ENCODE measurements around the gene RYR3.

The RYR3 gene

GRCh38 chr15:33773969-33774368 lies 463.2 kb downstream of the RYR3 start:
- H3K4me3 ChIP-seq (ENCODE audit: low read depth, low read length) = no peak overlapping the region
- CTCF ChIA-PET = no interaction called here
- no peak overlapping the region for H3K27ac ChIP-seq (ENCODE audit: extremely low read depth, low read depth, low read length)

DNA sequence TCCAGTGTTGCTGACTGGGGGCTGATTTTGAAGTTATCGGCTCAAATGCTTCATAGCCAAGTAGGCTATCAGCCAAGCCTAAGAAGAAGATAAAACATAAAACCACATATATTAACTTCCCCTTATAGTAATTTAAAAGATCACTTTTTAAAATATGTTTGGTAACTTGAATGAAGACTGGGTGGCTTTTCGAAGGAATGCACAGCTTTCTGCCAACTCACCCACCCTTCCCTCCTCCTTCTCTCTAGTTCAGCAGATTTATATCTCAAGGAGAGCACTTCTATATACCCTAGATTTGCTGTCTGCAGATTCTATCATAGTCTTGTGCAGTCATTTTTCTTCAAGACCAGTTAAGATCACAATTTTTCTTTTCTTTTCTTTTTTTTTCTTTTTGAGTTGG lies 468.1 kb downstream of the RYR3 start:
- POLR2A ChIA-PET = interaction anchor here (0.7 kb wide), 1 partner anchor 45 kb away, joined by 5 read pairs; no protein-coding TSS in a partner anchor
- H3K27ac ChIP-seq (ENCODE audit: extremely low read depth, low read depth, low read length) = no peak overlapping the region
- no peak for TF ChIP-seq ZNF354C (tag by site-specific recombination; IDR thresholded peaks at IDR 0.05; ENCODE audit: borderline replicate concordance, low read depth)
- TF ChIP-seq, protein P1, sequence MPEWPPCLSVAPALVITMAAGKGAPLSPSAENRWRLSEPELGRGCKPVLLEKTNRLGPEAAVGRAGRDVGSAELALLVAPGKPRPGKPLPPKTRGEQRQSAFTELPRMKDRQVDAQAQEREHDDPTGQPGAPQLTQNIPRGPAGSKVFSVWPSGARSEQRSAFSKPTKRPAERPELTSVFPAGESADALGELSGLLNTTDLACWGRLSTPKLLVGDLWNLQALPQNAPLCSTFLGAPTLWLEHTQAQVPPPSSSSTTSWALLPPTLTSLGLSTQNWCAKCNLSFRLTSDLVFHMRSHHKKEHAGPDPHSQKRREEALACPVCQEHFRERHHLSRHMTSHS (tag by site-specific recombination; IDR thresholded peaks at IDR 0.05) = no peak
- TF ChIP-seq ZNF221 (tag by site-specific recombination; IDR thresholded peaks at IDR 0.05; ENCODE audit: borderline replicate concordance) = no peak
- no peak for TF ChIP-seq ZNF280D (tag by site-specific recombination; IDR thresholded peaks at IDR 0.05)
- no peak for TF ChIP-seq ZNF394 (tag by site-specific recombination; IDR thresholded peaks at IDR 0.05; ENCODE audit: borderline replicate concordance)
- no peak for TF ChIP-seq ZNF768 (tag by site-specific recombination; IDR thresholded peaks at IDR 0.05)
- TF ChIP-seq SCRT1 (tag by site-specific recombination; IDR thresholded peaks at IDR 0.05; ENCODE audit: borderline replicate concordance) = no peak
- TF ChIP-seq ZNF785 (tag by site-specific recombination; IDR thresholded peaks at IDR 0.05) = no peak
- no peak for TF ChIP-seq ZNF660 (tag by site-specific recombination; IDR thresholded peaks at IDR 0.05)
- no peak for TF ChIP-seq ZNF830 (tag by site-specific recombination; IDR thresholded peaks at IDR 0.05; ENCODE audit: low read depth)
- TF ChIP-seq ZNF677 (tag by site-specific recombination; IDR thresholded peaks at IDR 0.05) = no peak
- TF ChIP-seq ZXDB (tag by site-specific recombination; IDR thresholded peaks at IDR 0.05) = no peak
- TF ChIP-seq, protein P2, sequence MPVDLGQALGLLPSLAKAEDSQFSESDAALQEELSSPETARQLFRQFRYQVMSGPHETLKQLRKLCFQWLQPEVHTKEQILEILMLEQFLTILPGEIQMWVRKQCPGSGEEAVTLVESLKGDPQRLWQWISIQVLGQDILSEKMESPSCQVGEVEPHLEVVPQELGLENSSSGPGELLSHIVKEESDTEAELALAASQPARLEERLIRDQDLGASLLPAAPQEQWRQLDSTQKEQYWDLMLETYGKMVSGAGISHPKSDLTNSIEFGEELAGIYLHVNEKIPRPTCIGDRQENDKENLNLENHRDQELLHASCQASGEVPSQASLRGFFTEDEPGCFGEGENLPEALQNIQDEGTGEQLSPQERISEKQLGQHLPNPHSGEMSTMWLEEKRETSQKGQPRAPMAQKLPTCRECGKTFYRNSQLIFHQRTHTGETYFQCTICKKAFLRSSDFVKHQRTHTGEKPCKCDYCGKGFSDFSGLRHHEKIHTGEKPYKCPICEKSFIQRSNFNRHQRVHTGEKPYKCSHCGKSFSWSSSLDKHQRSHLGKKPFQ (tag by site-specific recombination; IDR thresholded peaks at IDR 0.05) = no peak
- no peak for TF ChIP-seq ZNF76 (tag by site-specific recombination; IDR thresholded peaks at IDR 0.05; ENCODE audit: borderline replicate concordance, low read depth)
- TF ChIP-seq ZBTB6 (tag by site-specific recombination; IDR thresholded peaks at IDR 0.05) = no peak
- TF ChIP-seq, protein P3, sequence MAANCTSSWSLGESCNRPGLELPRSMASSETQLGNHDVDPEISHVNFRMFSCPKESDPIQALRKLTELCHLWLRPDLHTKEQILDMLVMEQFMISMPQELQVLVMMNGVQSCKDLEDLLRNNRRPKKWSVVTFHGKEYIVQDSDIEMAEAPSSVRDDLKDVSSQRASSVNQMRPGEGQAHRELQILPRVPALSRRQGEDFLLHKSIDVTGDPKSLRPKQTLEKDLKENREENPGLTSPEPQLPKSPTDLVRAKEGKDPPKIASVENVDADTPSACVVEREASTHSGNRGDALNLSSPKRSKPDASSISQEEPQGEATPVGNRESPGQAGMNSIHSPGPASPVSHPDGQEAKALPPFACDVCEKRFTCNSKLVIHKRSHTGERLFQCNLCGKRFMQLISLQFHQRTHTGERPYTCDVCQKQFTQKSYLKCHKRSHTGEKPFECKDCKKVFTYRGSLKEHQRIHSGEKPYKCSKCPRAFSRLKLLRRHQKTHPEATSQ (tag by site-specific recombination; IDR thresholded peaks at IDR 0.05) = no peak
- H3K4me3 ChIP-seq (ENCODE audit: low read depth, low read length) = no peak overlapping the region
- no peaks in the 10 kb centered on the region for H3K36me3 ChIP-seq (ENCODE audit: control insufficient read depth in 2 of 2, insufficient read depth in 1 of 2, low read length in 2 of 2)
- CTCF ChIA-PET = no interaction called here
- no peaks in the 10 kb centered on the region for H3K9me3 ChIP-seq (ENCODE audit: control insufficient read depth, insufficient read depth, low read depth, low read length)
- H3K4me1 ChIP-seq (ENCODE audit: control insufficient read depth, insufficient read depth, low read length) = no peaks in the 10 kb centered on the region

More at GRCh38 chr15:33773969-33774368, 463.2 kb downstream of the RYR3 start:
- H3K4me1 ChIP-seq (ENCODE audit: control insufficient read depth, insufficient read depth, low read length) = no peaks in the 10 kb centered on the region
- no peaks in the 10 kb centered on the region for H3K36me3 ChIP-seq (ENCODE audit: control insufficient read depth in 2 of 2, insufficient read depth in 1 of 2, low read length in 2 of 2)
- no peaks in the 10 kb centered on the region for H3K9me3 ChIP-seq (ENCODE audit: control insufficient read depth, insufficient read depth, low read depth, low read length)
- TF ChIP-seq, protein P4, sequence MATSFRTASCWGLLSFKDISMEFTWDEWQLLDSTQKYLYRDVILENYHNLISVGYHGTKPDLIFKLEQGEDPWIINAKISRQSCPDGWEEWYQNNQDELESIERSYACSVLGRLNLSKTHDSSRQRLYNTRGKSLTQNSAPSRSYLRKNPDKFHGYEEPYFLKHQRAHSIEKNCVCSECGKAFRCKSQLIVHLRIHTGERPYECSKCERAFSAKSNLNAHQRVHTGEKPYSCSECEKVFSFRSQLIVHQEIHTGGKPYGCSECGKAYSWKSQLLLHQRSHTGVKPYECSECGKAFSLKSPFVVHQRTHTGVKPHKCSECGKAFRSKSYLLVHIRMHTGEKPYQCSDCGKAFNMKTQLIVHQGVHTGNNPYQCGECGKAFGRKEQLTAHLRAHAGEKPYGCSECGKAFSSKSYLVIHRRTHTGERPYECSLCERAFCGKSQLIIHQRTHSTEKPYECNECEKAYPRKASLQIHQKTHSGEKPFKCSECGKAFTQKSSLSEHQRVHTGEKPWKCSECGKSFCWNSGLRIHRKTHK (tag by site-specific recombination; IDR thresholded peaks at IDR 0.05) = no peak
- TF ChIP-seq ZNF112 (tag by site-specific recombination; IDR thresholded peaks at IDR 0.05) (no peak), ZNF521 (tag by site-specific recombination; IDR thresholded peaks at IDR 0.05) (no peak), RBAK (tag by site-specific recombination; IDR thresholded peaks at IDR 0.05) (no peak), ZNF549 (tag by site-specific recombination; IDR thresholded peaks at IDR 0.05) (no peak), ZNF19 (tag by site-specific recombination; IDR thresholded peaks at IDR 0.05; ENCODE audit: low read depth) (no peak), ZNF623 (tag by site-specific recombination; IDR thresholded peaks at IDR 0.05) (no peak), ZNF354C (tag by site-specific recombination; IDR thresholded peaks at IDR 0.05; ENCODE audit: borderline replicate concordance, low read depth) (no peak), ZEB2 (tag by site-specific recombination; IDR thresholded peaks at IDR 0.05) (no peak), ZNF600 (tag by site-specific recombination; IDR thresholded peaks at IDR 0.05) (no peak), ZNF830 (tag by site-specific recombination; IDR thresholded peaks at IDR 0.05; ENCODE audit: low read depth) (no peak), ZNF670 (tag by site-specific recombination; IDR thresholded peaks at IDR 0.05; ENCODE audit: low read depth) (no peak), ZSCAN30 (tag by site-specific recombination; IDR thresholded peaks at IDR 0.05) (no peak), HOXA7 (CRISPR knock-in tag; IDR thresholded peaks at IDR 0.05; ENCODE audit: borderline replicate concordance) (no peak), ZNF621 (tag by site-specific recombination; IDR thresholded peaks at IDR 0.05) (no peak)
- TF ChIP-seq, protein P2 (tag by site-specific recombination; IDR thresholded peaks at IDR 0.05) = no peak
- POLR2A ChIA-PET = no interaction called here

Data from HEK293 (cell line).